BE2C (cell line): Measurements from ENCODE around the gene MYH14.

Source experiments
- DNase-seq: peaks from one replicate; pipeline ENCODE4 v3.0.0-alpha.2; 2020
- H3K27me3 ChIP-seq: fragments of 250-450 bp; sonication (Bioruptor Pico); 2 replicates; pipeline ENCODE4 v1.5.1; 2020; ENCODE audit warnings: mild to moderate bottlenecking
- H3K36me3 ChIP-seq: fragments of 250-450 bp; sonication (Bioruptor Pico); 2 replicates; pipeline ENCODE4 v1.5.1; 2020; ENCODE audit warnings: mild to moderate bottlenecking
- H3K4me1 ChIP-seq: fragments of 250-450 bp; sonication (Bioruptor Pico); 2 replicates; pipeline ENCODE4 v1.5.1; 2020
- H3K4me3 ChIP-seq: 2 replicates; pipeline ENCODE4 v1.5.1; 2011; ENCODE audit warnings: low read depth, low read length
- H3K9me3 ChIP-seq: fragments of 250-450 bp; sonication (Bioruptor Pico); 2 replicates; pipeline ENCODE4 v1.5.1; 2020
- TF ChIP-seq, protein P1 (sequence below): IDR thresholded peaks from 2 replicates; pipeline ENCODE4 v1.5.1; 2012; ENCODE audit warnings: mild to moderate bottlenecking, low read depth, low read length

Gene MYH14

DNA sequence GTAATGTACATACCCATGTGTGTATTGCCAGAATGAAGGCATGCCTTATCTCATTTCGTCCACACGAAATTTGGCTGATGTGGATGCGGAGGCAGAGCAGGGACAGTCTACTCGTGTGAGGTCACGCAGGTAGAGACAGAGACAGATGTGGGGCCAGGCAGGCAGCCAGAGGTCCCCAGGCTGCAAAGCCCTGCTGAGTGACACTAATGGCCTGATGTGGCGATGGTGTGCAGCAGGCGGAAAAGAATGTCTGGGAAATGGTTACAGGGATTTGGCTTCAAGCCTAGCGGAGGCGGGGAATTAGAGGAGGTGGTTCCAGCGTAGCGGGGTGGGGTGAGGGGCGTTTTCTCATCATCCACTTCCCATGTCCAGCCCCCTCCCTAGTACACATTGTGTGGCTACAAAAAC is 36.1 kb upstream of the MYH14 start:
- Histone ChIP-seq H3K4me1 (no peaks in the 10 kb centered on the region), H3K9me3 (no peaks in the 10 kb centered on the region), H3K36me3 (no peaks in the 10 kb centered on the region), H3K4me3 (no peak overlapping the region), H3K27me3 (no peaks in the 10 kb centered on the region)
- peak; percentile 30 for DNase-seq
- TF ChIP-seq, protein P1, sequence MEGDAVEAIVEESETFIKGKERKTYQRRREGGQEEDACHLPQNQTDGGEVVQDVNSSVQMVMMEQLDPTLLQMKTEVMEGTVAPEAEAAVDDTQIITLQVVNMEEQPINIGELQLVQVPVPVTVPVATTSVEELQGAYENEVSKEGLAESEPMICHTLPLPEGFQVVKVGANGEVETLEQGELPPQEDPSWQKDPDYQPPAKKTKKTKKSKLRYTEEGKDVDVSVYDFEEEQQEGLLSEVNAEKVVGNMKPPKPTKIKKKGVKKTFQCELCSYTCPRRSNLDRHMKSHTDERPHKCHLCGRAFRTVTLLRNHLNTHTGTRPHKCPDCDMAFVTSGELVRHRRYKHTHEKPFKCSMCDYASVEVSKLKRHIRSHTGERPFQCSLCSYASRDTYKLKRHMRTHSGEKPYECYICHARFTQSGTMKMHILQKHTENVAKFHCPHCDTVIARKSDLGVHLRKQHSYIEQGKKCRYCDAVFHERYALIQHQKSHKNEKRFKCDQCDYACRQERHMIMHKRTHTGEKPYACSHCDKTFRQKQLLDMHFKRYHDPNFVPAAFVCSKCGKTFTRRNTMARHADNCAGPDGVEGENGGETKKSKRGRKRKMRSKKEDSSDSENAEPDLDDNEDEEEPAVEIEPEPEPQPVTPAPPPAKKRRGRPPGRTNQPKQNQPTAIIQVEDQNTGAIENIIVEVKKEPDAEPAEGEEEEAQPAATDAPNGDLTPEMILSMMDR: no peak

DNA sequence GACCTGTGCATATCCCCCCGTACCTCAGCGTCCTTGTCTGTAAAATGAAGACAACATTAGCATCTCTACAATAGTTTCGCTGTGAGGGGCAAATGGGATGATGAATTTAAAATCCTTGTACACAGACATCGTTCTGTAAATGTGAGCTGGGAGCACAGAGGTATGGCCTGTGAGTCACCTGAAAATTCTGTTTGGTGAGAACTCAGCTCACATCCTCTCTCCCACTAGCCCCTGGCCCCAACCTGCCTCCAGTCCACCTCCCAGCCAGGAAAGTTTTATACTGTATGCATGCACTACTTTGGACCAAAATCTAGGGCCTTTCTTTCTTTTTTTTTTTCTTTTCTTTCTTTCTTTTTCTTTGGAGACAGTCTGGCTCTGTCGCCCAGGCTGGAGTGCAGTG is 31.7 kb upstream of the MYH14 start:
- Histone ChIP-seq H3K36me3 (no peaks in the 10 kb centered on the region), H3K4me3 (no peak overlapping the region), H3K4me1 (no peaks in the 10 kb centered on the region), H3K27me3 (no peaks in the 10 kb centered on the region), H3K9me3 (no peaks in the 10 kb centered on the region)
- DNase-seq: no peak
- TF ChIP-seq, protein P1: no peak

- Histone ChIP-seq H3K36me3 (no peaks in the 10 kb centered on the region), H3K27me3 (no peaks in the 10 kb centered on the region), H3K4me3 (no peak overlapping the region), H3K9me3 (no peaks in the 10 kb centered on the region), H3K4me1 (no peaks in the 10 kb centered on the region)
- DNase-seq: no peak
- TF ChIP-seq, protein P1: no peak
These were observed 30.7 kb upstream of the MYH14 start for GRCh38 chr19:50172726-50173125.

DNA sequence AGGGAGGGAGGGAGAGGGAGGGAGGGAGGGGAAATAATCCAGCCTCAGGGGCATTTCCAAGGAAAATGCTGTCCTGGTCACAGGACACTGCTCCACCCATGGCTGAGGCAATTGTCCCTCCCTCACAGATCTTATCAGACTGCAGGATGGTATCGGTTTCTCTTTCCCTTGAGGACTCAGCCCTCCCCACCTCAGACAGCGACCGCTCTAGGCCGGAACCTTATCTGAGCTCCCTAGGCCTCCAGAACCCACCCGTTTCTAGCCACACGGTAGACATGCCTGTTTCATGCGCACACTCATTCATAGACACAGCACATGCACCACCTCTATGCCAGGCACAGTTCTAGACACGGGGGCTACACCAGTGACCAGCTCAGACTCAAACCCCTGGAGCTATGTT is 30.3 kb upstream of the MYH14 start:
- TF ChIP-seq, protein P1: no peak
- no peak for DNase-seq
- Histone ChIP-seq H3K36me3 (no peaks in the 10 kb centered on the region), H3K27me3 (no peaks in the 10 kb centered on the region), H3K9me3 (no peaks in the 10 kb centered on the region), H3K4me3 (no peak overlapping the region), H3K4me1 (no peaks in the 10 kb centered on the region)

DNA sequence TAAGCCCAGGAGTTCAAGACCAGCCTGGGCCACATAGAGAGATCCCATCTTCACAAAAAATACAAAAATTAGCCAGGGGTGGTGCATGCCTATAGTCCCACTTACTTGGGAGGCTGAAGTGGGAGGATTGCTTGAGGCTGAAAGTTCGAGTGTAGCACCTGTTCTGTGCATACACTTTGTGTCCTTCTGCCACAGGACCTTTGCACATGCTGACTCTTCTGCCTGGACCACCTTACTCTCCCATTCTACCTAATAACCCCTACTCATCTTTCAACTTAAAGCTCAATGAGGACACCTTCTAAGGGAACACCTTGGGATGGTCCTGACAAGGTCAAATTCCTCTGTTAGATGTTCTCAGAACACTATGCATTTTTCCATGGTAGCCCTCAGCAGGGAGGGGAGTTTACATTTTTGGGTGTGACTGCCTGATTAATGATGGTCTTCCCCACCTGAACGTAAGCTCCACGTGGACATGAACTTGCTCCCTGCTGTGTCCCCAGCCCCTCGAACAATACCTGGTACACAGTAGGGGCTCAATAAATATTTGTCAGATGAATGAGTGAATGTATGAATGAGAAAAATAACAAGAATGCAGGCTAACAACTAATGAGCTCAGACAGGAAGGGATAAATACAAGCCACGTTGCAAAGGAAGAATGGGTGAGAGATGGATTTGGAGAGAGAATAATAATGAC is 29.2 kb upstream of the MYH14 start:
- H3K36me3 ChIP-seq: no peaks in the 10 kb centered on the region
- no peak for DNase-seq
- H3K4me3 ChIP-seq: no peak overlapping the region
- H3K4me1 ChIP-seq: no peaks in the 10 kb centered on the region
- TF ChIP-seq, protein P1: no peak
- no peaks in the 10 kb centered on the region for H3K27me3 ChIP-seq
- H3K9me3 ChIP-seq: no peaks in the 10 kb centered on the region

DNA sequence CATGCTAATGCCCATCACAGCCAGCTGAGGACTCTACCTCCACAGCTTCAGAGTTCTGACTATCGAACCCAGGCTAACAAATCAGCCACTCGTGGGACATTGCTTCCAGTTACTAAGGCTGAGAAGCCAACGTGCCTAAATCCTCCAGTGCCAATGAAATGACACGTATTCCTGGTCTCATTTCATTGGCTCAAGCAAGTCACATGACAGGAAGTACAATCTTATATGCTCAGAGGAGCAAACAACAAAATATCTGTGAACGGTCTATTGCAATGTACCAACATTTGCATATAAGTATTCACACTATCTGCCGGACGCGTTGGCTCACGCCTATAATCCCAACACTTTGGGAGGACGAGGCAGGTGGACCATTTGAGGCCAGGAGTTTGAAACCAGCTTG is 27.5 kb upstream of the MYH14 start:
- DNase-seq: no peak
- Histone ChIP-seq H3K4me1 (no peaks in the 10 kb centered on the region), H3K36me3 (no peaks in the 10 kb centered on the region), H3K4me3 (no peak overlapping the region), H3K27me3 (no peaks in the 10 kb centered on the region), H3K9me3 (no peaks in the 10 kb centered on the region)
- TF ChIP-seq, protein P1: no peak
